Left renal cortex interstitium (tissue), 4 donors: ENCODE data around the gene UNC45A. TPM values are rescaled to one million over a fixed set of nuclear protein-coding genes. Genes with fewer than 3 reads are reported as not detected.

Experiments
- DNase-seq, 4 donors: peaks; one replicate each; pipeline ENCODE4 v3.0.0-alpha.2; 2013; ENCODE audit warnings: low read depth in 4 of 4, low spot score in 2 of 4, missing footprints in 1 of 4
- polyA plus RNA-seq, 4 donors: library from polyadenylated mRNA; unstranded; fragments of 120-200 nt; gene quantifications; one replicate each; pipeline ENCODE4 v1.2.1, GENCODE V29; 2013; ENCODE audit not compliant: insufficient read length in 4 of 4

The UNC45A gene
- polyA plus RNA-seq, 4 donors = 66.6 to 72.1 (median 69.0) TPM

- DNase-seq = no peak
Measured at GRCh38 chr15:90939756-90940155, 4.7 kb downstream of the UNC45A start.

- no peak for DNase-seq
Measured at GRCh38 chr15:90941038-90941437, 6.0 kb downstream of the UNC45A start.

- DNase-seq = no peak
Measured at GRCh38 chr15:90942354-90943120, 7.5 kb downstream of the UNC45A start.

DNA sequence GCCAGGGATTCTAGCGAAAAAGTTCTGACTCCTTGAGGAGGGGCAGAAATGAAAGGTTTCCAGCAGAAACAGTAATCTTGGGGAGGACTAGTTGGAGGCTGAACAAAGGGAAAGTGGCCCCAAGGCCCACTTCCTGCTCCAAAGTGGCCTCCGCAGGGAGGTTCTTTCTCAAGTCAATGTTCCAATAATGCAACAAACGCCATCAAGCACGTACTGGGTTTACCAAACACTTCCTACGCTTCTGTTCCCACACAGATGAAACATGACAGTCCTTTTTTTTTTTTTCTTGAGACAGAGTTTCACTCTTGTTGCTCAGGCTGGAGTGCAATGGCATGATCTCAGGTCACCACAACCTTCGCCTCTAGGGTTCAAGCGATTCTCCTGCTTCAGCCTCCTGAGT, 10.0 kb downstream of the UNC45A start:
- no peak for DNase-seq

DNA sequence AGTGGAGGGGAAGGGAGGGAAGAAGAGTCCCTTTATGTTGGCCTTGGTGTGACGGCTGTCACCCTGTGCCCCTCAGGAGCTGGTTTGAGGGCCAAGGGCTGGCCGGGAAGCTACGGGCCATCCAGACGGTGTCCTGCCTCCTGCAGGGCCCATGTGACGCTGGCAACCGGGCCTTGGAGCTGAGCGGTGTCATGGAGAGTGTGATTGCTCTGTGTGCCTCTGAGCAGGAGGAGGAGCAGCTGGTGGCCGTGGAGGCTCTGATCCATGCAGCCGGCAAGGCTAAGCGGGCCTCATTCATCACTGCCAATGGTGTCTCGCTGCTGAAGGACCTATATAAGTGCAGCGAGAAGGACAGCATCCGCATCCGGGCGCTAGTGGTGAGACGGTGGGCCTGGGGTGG, 11.5 kb downstream of the UNC45A start:
- no peak for DNase-seq

DNA sequence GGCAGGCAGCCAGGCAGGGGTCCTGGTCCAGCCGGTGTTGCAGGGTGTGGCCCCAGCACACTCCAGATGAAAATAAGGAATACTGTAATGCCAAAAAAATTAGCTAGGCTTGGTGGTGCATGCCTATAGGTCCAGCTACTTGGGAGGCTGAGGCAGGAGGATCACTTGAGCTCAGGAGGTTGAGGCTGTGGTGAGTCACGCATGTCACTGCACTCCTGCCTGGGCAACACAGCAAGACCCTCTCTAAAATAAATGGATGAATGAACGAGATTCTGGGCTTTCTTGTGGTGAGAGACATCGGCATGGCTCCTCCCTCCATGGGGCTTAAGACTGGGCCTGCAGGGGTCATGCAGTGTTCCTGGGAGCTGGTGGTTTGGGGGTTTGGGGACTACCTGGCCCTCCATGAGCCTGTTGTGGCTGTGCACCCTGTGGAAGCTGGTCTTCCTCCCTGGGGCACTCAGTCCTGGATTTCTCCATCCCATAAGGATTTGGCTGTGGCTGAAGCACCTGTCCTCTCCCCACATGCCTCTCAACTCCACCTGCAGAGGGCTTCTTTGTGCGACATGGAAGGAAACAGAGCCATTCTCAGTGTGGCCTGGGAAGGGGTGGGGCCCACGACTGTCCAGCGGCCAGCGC, 12.0 kb downstream of the UNC45A start:
- no peak for DNase-seq

DNA sequence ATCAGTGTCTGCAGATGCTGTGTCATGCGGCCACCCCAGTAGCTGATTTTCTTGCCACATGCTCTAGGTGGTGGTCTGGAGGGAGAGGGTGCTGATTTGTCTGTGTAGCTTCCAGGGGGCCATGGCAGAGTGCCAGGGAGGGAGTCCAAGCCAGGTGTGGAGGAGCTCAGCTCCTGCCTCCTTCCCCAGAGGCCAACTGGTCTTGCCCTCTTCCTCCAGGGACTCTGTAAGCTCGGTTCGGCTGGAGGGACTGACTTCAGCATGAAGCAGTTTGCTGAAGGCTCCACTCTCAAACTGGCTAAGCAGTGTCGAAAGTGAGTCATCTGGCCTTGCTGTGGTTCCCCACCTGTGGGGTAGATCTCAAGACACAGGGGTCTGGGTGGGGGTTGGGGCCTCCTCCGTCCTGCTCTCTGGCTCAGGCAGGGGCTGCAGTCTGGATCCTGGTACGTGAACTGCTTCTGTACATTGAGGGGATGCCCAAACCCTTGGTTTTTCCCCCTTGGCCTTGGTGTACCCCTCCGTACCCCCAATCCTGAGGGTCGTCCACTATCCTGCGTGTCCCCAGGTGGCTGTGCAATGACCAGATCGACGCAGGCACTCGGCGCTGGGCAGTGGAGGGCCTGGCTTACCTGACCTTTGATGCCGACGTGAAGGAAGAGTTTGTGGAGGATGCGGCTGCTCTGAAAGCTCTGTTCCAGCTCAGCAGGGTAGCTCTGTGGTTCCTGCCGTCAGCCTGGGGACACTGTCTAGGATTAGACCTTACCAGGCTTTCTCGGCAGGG, 12.7 kb downstream of the UNC45A start:
- DNase-seq = no peak

DNA sequence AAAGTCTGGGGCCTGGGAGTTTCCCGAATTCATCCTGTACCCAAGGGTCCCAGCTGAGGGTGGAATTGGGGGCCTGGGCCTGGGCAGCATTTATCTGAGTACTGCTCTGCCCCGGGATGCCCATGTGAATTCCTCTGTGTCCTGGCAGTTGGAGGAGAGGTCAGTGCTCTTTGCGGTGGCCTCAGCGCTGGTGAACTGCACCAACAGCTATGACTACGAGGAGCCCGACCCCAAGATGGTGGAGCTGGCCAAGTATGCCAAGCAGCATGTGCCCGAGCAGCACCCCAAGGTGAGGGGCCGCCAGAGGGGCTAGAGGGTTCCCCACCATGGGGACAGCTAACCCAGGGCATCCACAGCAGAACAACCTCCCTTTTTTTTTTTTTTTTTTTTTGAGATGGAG, 13.4 kb downstream of the UNC45A start:
- DNase-seq = no peak

- no peak for DNase-seq
Measured at GRCh38 chr15:90949979-90950675, 15.0 kb downstream of the UNC45A start.

DNA sequence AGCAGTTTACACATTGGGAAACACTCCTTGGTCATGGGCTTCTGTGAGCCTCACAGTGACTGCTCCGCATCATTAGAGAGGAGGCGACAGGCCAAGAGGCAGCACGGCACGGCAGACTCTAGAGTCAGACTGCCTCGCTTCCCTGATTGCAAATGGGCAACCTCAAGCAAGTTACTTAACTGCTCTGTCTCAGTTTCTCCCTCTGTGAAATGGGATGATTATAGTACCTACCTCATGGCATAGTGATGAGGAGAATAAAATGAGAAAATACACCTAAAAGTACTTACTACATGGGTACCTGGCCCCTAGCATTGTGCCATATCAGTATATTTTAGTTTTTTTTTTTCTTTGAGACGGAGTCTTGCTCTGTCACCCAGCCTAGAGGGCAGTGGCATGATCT, 15.6 kb downstream of the UNC45A start:
- DNase-seq = no peak

DNA sequence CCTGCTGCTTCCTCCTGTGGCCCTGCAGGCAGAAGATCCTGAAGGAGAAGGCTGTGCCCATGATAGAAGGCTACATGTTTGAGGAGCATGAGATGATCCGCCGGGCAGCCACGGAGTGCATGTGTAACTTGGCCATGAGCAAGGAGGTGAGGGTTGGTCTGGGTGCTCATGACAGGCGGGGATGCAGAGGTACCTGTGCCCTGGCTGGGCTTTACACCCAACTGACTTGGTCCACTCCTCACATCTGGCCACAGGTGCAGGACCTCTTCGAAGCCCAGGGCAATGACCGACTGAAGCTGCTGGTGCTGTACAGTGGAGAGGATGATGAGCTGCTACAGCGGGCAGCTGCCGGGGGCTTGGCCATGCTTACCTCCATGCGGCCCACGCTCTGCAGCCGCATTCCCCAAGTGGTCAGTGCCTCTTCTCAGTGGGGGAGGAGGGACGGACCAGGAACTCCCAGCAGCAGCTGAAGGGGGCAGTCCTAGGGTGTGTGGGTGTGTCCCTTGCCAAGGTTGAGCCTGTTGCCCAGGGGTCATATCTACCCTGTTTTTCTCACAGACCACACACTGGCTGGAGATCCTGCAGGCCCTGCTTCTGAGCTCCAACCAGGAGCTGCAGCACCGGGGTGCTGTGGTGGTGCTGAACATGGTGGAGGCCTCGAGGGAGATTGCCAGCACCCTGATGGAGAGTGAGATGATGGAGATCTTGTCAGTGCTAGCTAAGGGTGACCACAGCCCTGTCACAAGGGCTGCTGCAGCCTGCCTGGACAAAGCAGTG, 18.0 kb downstream of the UNC45A start:
- no peak for DNase-seq

DNA sequence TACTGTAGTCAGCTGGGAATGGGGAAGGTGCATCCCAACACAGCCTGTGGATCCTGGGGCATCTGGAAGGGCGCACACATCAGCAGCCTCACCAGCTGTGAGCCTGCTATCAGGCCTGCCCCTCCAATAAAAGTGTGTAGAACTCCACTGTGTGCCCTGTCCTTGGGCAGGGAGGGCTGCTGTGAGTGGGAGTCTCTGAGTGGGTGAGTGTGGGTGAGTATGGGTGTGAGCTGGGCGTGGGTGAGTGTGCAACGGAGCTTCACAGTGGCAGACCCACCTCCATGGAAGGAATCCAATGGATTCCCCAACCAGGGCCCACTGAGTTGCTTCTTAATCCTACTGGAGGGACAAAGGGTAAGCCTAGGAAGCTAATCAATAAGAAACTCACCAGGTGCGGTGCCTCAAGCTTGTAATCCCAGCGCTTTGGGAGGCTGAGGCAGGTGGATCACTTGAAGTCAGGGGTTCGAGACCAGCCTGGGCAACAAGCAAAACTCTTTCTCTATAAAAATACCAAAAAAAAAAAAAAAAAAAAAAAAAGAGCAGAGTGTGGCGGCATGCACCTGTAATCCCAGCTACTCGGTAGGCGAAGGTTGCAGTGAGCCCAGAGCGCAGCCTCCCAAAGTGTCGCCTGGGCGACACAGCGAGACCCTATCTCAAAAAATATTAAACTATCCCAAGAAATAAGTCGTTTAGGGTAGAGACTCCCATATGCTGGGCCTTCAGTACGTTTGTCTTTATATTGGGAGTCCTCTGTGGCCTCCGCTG, 19.0 kb downstream of the UNC45A start:
- DNase-seq = no peak

- peak in 3 of 4 donors; percentile 76 to 91 (median 82) for DNase-seq
Measured at GRCh38 chr15:90954712-90955623, 19.9 kb downstream of the UNC45A start, which contains the start of gene RCCD1. TSS of gene RCCD1 (plus strand) at chr15:90954884. CDS start at chr15:90956735, 1,851 bp downstream.

- no peak for DNase-seq
Measured at GRCh38 chr15:90955624-90956273, 20.7 kb downstream of the UNC45A start.

DNA sequence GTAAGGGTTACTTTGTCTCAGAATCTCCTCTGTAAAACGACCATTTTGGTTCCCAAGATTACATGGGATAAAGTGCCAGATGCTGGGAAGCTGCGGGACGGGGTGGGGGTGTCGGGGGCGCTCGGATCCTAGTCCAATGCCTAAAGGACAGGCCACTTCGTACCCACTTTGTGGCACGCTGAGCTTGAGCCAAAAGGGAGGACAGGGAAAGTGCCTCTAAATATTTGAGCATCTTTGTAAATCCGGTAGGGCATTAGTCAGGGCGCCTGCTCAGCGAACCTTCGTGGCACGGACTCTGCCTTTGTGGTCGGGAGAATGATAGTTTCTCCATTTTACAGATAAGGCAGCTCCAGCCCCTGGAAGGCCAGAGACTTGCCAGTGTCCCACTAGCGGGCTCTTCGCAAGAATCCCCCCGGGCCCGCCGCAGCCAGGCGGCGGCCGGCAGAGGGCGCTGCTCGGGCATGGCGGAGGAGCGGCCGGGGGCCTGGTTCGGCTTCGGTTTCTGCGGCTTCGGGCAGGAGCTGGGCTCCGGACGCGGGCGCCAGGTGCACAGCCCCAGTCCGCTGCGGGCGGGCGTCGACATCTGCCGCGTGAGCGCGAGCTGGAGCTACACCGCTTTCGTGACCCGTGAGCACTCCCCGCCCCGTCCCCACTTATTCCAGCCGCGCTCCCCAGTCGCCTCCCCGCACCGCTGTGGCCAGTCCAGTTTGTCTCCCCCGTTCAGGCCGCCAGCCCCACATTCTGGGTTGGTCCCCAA, 21.4 kb downstream of the UNC45A start:
- DNase-seq = peak in 3 of 4 donors; percentile 48 to 72 (median 55)

- DNase-seq = peak in 3 of 4 donors; percentile 7 to 21 (median 16)
Measured at GRCh38 chr15:90957031-90957790, 22.1 kb downstream of the UNC45A start.
